Stomach (tissue), 9 donors: ENCODE measurements around the gene RANBP17. TPM values are rescaled to one million over a fixed set of nuclear protein-coding genes. Genes with fewer than 3 reads are reported as not detected.

Source experiments
- DNase-seq, 2 donors: peaks; one replicate each; pipeline versions ENCODE4 v3.0.0 to v3.0.0-alpha.2; 2013 to 2019
- H3K27ac ChIP-seq, 5 donors: fragments of 200-600 bp in 4 of 5; sonication (generic) in 4 of 5; one replicate each; pipeline ENCODE4 v1.5.1; 2013 to 2019; ENCODE audit warnings: mild to moderate bottlenecking in 1 of 5, moderate library complexity in 1 of 5
- H3K27me3 ChIP-seq, 3 donors: fragments of 200-600 bp; sonication (generic); one replicate each; pipeline ENCODE4 v1.5.1; 2017 to 2019; ENCODE audit warnings: mixed run types in 1 of 3
- H3K36me3 ChIP-seq, 4 donors: fragments of 200-600 bp; sonication (generic); 1 replicate in 3 of 4; 2 replicates in 1 of 4; pipeline ENCODE4 v1.5.1; 2016 to 2019
- H3K4me1 ChIP-seq, 4 donors: fragments of 200-600 bp; sonication (generic); one replicate each; pipeline ENCODE4 v1.5.1; 2016 to 2019
- H3K4me3 ChIP-seq, 4 donors: fragments of 200-600 bp; sonication (generic) in 3 of 4; one replicate each; pipeline ENCODE4 v1.5.1; 2016 to 2019; ENCODE audit warnings: mild to moderate bottlenecking in 1 of 4
- H3K9me3 ChIP-seq, 4 donors: fragments of 200-600 bp; sonication (generic); one replicate each; pipeline ENCODE4 v1.5.1; 2016 to 2019
- EP300 ChIP-seq: sonication (generic); formaldehyde crosslinking; IDR thresholded peaks from one replicate; pipeline ENCODE4 v1.6.1; 2017; ENCODE audit warnings: antibody characterized with exemption
- POLR2A ChIP-seq, 4 donors: fragments of 450-650 bp; IDR thresholded peaks; one replicate each; pipeline ENCODE4 v1.6.1; 2016; ENCODE audit warnings: antibody characterized with exemption in 4 of 4, control low read depth in 2 of 4, mild to moderate bottlenecking in 1 of 4, moderate library complexity in 1 of 4
- POLR2AphosphoS5 ChIP-seq, 3 donors: sonication (generic); formaldehyde crosslinking; IDR thresholded peaks; one replicate each; pipeline ENCODE4 v1.6.1; 2016; ENCODE audit warnings: antibody characterized with exemption in 3 of 3
- WGBS, 5 donors: extraction: QIAGEN DNeasy Blood & Tissue Kit in 3 of 5; methylation state at CpG; one replicate each; pipeline versions ENCODE4 v1.1.5 to v1.1.7; 2013 to 2018; 5-methylcytosine and 5-hydroxymethylcytosine counted together
- intact Hi-C: fragments of 100-400 bp; cut with DNase I; formaldehyde crosslinking; loops from one replicate; pipeline ENCODE4 v1.15.1; 2023; ENCODE audit warnings: low total_unique reads
- polyA plus RNA-seq, 3 donors: library from polyadenylated mRNA; stranded (reverse); fragments of 200-250 nt; gene quantifications; one replicate each; pipeline ENCODE4 v1.2.3, GENCODE V29; 2013
- total RNA-seq, 5 donors: library from RNA; depleted of rRNA; stranded (reverse); fragments of >200 nt; gene quantifications; one replicate each; pipeline versions ENCODE4 v1.1.0 to v1.2.3, GENCODE V29; 2014 to 2016
- TF ChIP-seq, protein P1 (sequence below), 7 experiments: fragments of 450-650 bp in 4 of 7; fragments of 200-600 bp in 3 of 7; sonication (generic) in 3 of 7; IDR thresholded peaks; one replicate each; pipeline ENCODE4 v1.5.1; 2016 to 2019; ENCODE audit warnings: antibody characterized with exemption in 7 of 7, control low read depth in 2 of 7, mild to moderate bottlenecking in 1 of 7
- donor health status: healthy with polysubstance abuse.
- donor health status: Bipolar disorder and iron deficiency.
- donor health status: healthy.

RANBP17 gene
- total and polyA plus RNA-seq, 8 donors, result 1.4 to 75.6 (median 10.5) TPM

DNA sequence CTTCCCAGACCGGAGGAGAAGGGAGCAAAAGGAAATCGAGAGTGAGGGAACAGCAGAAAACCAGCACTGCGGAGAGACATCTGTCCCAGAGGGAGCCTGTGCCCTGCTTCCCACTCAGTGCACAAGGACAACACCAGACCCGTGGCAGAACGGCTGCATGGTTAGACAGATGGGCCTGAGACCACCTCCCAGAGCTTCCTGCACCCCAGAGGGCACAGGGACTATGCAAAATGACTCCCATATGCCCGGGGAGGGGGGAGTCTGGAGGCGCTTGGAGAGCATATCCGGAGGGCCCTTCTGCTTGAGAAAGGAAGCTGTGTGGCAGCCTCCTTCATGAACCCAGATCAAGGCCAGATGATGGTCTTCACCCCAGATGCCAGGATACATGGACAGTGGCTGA, 473.8 kb downstream of the RANBP17 start:
- Histone ChIP-seq H3K9me3 (no peaks in the 10 kb centered on the region), H3K27me3 (peaks cover 0 to 85% (median 12%) of the 10 kb centered on the region in 3 donors), H3K36me3 (no peaks in the 10 kb centered on the region), H3K4me1 (peaks cover 3 to 18% (median 8%) of the 10 kb centered on the region in 4 donors), H3K27ac (no peak overlapping the region), H3K4me3 (no peak overlapping the region)
- TF ChIP-seq POLR2A (IDR thresholded peaks at IDR 0.05) (no peak), EP300 (no peak)
- intact Hi-C loops, result loop anchor here (5.0 kb wide), 1 partner anchor 523 kb away; no protein-coding TSS in a partner anchor
- 64 to 81% (median 74%) methylated on average over 7 to 8 of the region's 8 CpGs for WGBS, 5 donors
- DNase-seq, result no peak

DNA sequence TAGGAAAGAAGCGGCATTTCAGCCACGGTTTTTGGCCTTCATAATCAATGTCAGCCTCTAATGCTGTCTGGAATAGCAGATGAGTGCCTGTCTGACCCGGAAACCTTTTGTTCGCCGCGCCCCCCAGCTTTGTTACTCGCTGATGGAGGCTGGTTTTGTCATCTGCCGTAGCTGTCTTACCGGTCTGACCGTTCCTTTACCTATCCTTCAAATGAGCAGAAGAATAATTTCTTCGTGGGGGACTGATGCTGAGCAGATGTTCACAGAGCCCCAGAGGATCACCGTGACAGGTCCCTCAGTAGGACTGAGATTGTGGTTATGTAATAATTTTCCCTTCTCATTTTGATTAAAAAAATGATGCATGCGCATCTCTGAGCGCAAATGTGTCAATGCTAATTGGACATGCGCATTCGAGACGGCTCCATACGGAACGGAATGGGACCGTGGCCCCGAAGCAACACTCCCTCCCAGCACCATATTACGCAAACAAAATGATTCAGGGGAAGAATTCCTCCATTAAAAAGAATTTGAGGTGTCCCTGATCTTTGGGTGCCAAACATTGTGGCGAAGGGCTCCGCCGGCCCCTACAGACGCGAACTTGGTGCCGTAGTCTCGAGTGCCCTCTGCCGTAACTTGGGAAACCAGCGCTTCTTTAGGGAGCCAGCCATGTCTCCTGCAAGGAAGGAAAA, 474.8 kb downstream of the RANBP17 start:
- TF ChIP-seq, protein P1, sequence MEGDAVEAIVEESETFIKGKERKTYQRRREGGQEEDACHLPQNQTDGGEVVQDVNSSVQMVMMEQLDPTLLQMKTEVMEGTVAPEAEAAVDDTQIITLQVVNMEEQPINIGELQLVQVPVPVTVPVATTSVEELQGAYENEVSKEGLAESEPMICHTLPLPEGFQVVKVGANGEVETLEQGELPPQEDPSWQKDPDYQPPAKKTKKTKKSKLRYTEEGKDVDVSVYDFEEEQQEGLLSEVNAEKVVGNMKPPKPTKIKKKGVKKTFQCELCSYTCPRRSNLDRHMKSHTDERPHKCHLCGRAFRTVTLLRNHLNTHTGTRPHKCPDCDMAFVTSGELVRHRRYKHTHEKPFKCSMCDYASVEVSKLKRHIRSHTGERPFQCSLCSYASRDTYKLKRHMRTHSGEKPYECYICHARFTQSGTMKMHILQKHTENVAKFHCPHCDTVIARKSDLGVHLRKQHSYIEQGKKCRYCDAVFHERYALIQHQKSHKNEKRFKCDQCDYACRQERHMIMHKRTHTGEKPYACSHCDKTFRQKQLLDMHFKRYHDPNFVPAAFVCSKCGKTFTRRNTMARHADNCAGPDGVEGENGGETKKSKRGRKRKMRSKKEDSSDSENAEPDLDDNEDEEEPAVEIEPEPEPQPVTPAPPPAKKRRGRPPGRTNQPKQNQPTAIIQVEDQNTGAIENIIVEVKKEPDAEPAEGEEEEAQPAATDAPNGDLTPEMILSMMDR (IDR thresholded peaks at IDR 0.05), result peak in 5 of 7 experiments; percentile 12 to 38 (median 17)
- TF ChIP-seq POLR2AphosphoS5 (IDR thresholded peaks at IDR 0.05), result no peak
- no peak overlapping the region for H3K27ac ChIP-seq
- DNase-seq, result peak; percentile 36 to 84
- H3K4me3 ChIP-seq, result peak overlapping the region; percentile 21 to 45 (median 34)
- WGBS, 5 donors, result 5 to 12% (median 7%) methylated on average over 31 of the region's 31 CpGs
- H3K9me3 ChIP-seq, result no peaks in the 10 kb centered on the region
- H3K27me3 ChIP-seq, result peaks cover 0 to 85% (median 12%) of the 10 kb centered on the region in 3 donors
- peaks cover 3 to 21% (median 10%) of the 10 kb centered on the region in 4 donors for H3K4me1 ChIP-seq
- intact Hi-C loops, result loop anchor here (5.0 kb wide), 1 partner anchor 524 kb away; no protein-coding TSS in a partner anchor
- H3K36me3 ChIP-seq, result no peaks in the 10 kb centered on the region

DNA sequence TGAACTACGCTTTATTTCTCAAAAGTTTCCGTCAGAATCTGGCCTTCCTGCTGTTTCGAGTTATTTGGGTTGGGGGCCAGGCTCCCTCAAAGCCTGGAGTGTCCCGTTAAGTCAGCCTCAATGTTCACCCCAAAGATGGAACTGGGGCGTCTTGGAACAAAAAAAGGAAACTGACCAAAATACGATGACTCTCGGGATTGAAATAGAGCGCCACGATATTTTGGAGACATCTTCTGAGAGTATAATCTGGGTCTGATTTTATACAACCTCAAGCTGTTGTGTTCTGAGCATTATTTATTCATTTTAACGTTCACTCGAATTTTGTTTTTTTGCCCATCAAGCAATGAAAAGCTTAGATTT, 475.4 kb downstream of the RANBP17 start:
- Histone ChIP-seq H3K27me3 (peaks cover 0 to 81% (median 12%) of the 10 kb centered on the region in 3 donors), H3K4me1 (peaks cover 3 to 21% (median 10%) of the 10 kb centered on the region in 4 donors), H3K9me3 (no peaks in the 10 kb centered on the region), H3K4me3 (peak overlapping the region; percentile 21 to 45 (median 34)), H3K27ac (no peak overlapping the region), H3K36me3 (no peaks in the 10 kb centered on the region)
- no peak for DNase-seq
- WGBS, 5 donors, result 26 to 40% (median 32%) methylated on average over 11 of the region's 11 CpGs
- intact Hi-C loops, result loop anchor here (5.0 kb wide), 1 partner anchor 525 kb away; no protein-coding TSS in a partner anchor
- TF ChIP-seq POLR2A (IDR thresholded peaks at IDR 0.05) (no peak), EP300 (no peak), POLR2AphosphoS5 (IDR thresholded peaks at IDR 0.05) (no peak)
- TF ChIP-seq, protein P1 (IDR thresholded peaks at IDR 0.05), result no peak

DNA sequence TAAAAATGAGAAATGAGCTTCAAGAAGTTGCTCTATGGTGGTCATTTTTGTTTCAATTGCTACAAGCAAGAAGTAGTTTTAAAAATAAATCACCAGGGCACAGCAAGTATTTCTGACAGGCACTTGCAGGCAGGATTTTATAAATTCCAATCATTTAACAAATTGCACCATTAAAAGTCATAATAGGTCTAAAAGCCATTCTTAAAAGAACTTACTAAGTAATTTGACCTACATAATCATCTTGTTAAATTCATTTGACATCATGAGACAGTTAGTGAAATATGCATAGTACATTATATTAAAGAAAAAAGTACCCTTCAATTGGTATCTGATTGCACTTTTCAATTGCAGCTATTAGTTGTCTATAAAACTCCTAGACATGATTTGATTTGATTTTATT, 478.2 kb downstream of the RANBP17 start:
- TF ChIP-seq, protein P1 (IDR thresholded peaks at IDR 0.05), result no peak
- TF ChIP-seq POLR2A (IDR thresholded peaks at IDR 0.05) (no peak), POLR2AphosphoS5 (IDR thresholded peaks at IDR 0.05) (no peak), EP300 (no peak)
- intact Hi-C loops, result no loop called here
- Histone ChIP-seq H3K4me1 (peaks cover 3 to 21% (median 10%) of the 10 kb centered on the region in 4 donors), H3K4me3 (no peak overlapping the region), H3K27me3 (peaks cover 0 to 67% (median 12%) of the 10 kb centered on the region in 3 donors), H3K9me3 (no peaks in the 10 kb centered on the region), H3K27ac (no peak overlapping the region), H3K36me3 (no peaks in the 10 kb centered on the region)
- no peak for DNase-seq

DNA sequence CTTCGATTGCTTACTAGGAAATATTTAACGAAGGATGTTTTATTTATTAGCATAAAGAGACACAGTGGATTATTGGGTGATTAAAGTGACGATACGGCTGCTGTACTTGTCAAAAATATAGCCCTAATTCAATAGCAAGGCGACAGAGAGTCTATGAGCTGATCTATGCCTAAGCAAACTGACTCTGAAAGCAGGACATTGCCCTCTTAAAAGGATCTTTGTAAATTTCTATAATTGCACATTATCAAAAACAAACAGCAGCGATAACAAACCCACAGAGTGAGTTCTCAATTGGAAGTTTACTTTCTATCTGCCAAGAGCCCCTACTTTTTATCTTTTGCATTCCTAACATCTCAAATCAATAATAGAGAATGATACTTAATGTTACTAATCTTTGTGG, 478.7 kb downstream of the RANBP17 start:
- Histone ChIP-seq H3K36me3 (no peaks in the 10 kb centered on the region), H3K9me3 (no peaks in the 10 kb centered on the region), H3K27ac (no peak overlapping the region), H3K4me3 (no peak overlapping the region), H3K27me3 (peaks cover 0 to 62% (median 9%) of the 10 kb centered on the region in 3 donors), H3K4me1 (peaks cover 3 to 21% (median 10%) of the 10 kb centered on the region in 4 donors)
- TF ChIP-seq POLR2A (IDR thresholded peaks at IDR 0.05) (no peak), POLR2AphosphoS5 (IDR thresholded peaks at IDR 0.05) (no peak), EP300 (no peak)
- TF ChIP-seq, protein P1 (IDR thresholded peaks at IDR 0.05), result no peak
- WGBS, 5 donors, result 24 to 48% (median 40%) methylated on average over 6 of the region's 6 CpGs
- no peak for DNase-seq
- intact Hi-C loops, result no loop called here
